CD14-positive monocyte (primary cell): ENCODE measurements around the gene CD180. TPM values are rescaled to one million over a fixed set of nuclear protein-coding genes. Genes with fewer than 3 reads are reported as not detected.
A peak's percentile ranks its signal among the peaks of the same experiment; 100 is the strongest.

Experiments
- DNase-seq, 3 donors: peaks; one replicate each; pipeline ENCODE4 v3.0.0-alpha.2; 2011 to 2022
- H2AFZ ChIP-seq: 2 replicates; pipeline ENCODE4 v1.6.0; 2012; ENCODE audit warnings: mild to moderate bottlenecking, low read depth, low read length, inconsistent platforms; ENCODE audit not compliant: insufficient read depth, poor library complexity, severe bottlenecking
- H3K27ac ChIP-seq, 2 donors: 1 replicate in 1 of 2; 2 replicates in 1 of 2; pipeline ENCODE4 v1.5.1; 2012 to 2013; ENCODE audit warnings: low read length in 2 of 2, control low read depth in 1 of 2, inconsistent platforms in 1 of 2, low read depth in 1 of 2, mild to moderate bottlenecking in 1 of 2
- H3K27me3 ChIP-seq, 2 donors: one replicate each; pipeline versions ENCODE4 v1.6.0 to v1.6.1; 2011 to 2013; ENCODE audit warnings: low read length in 2 of 2; ENCODE audit not compliant: control insufficient read depth in 2 of 2, insufficient read depth in 2 of 2
- H3K36me3 ChIP-seq, 2 donors: replicated peaks in 1 of 2; 1 replicate in 1 of 2; 2 replicates in 1 of 2; pipeline versions ENCODE4 v1.5.1 to v1.6.1; 2012 to 2013; ENCODE audit warnings: low read length in 2 of 2, control low read depth in 1 of 2, inconsistent platforms in 1 of 2, mild to moderate bottlenecking in 1 of 2; ENCODE audit not compliant: insufficient read depth in 2 of 2, control insufficient read depth in 1 of 2
- H3K4me1 ChIP-seq, 2 donors: 1 replicate in 1 of 2; 2 replicates in 1 of 2; pipeline versions ENCODE4 v1.5.1 to v1.6.1; 2012 to 2013; ENCODE audit warnings: low read length in 2 of 2, control low read depth in 1 of 2, inconsistent platforms in 1 of 2, mild to moderate bottlenecking in 1 of 2, moderate library complexity in 1 of 2; ENCODE audit not compliant: insufficient read depth in 2 of 2, control insufficient read depth in 1 of 2
- H3K4me2 ChIP-seq: replicated peaks from 2 replicates; pipeline ENCODE3; 2012; ENCODE audit warnings: low read length, moderate library complexity, mild to moderate bottlenecking; ENCODE audit not compliant: poor library complexity, severe bottlenecking; ENCODE audit errors: extremely low read depth
- H3K4me3 ChIP-seq, 3 experiments: fragments of 200-600 bp in 1 of 3; sonication (generic) in 1 of 3; replicated peaks in 1 of 3; 1 replicate in 2 of 3; 2 replicates in 1 of 3; pipeline ENCODE4 v1.5.1; 2011 to 2013; ENCODE audit warnings: low read length in 3 of 3, mild to moderate bottlenecking in 3 of 3, control low read depth in 2 of 3, low read depth in 2 of 3, inconsistent platforms in 1 of 3, moderate library complexity in 1 of 3
- H3K79me2 ChIP-seq: 2 replicates; pipeline ENCODE4 v1.6.0; 2012; ENCODE audit warnings: mild to moderate bottlenecking, control low read depth, inconsistent platforms, low read length, moderate library complexity; ENCODE audit not compliant: insufficient read depth
- H3K9ac ChIP-seq: 2 replicates; pipeline ENCODE4 v1.6.0; 2017; ENCODE audit warnings: low read length, mild to moderate bottlenecking; ENCODE audit not compliant: insufficient read depth, poor library complexity, severe bottlenecking
- H3K9me3 ChIP-seq, 2 donors: replicated peaks in 1 of 2; 1 replicate in 1 of 2; 2 replicates in 1 of 2; pipeline versions ENCODE4 v1.5.1 to v1.6.1; 2012 to 2013; ENCODE audit warnings: low read length in 2 of 2, control low read depth in 1 of 2; ENCODE audit not compliant: control insufficient read depth in 1 of 2, insufficient read depth in 1 of 2
- H4K20me1 ChIP-seq: 2 replicates; pipeline ENCODE4 v1.6.0; 2012; ENCODE audit warnings: mild to moderate bottlenecking, low read length, control low read depth, moderate library complexity; ENCODE audit not compliant: insufficient read depth
- H3K27ac Mint-ChIP-seq, 7 donors: one replicate each; pipeline ENCODE4 v1.8.0; 2020; ENCODE audit warnings: mild to moderate bottlenecking in 7 of 7, mixed read lengths in 7 of 7, moderate library complexity in 6 of 7, inconsistent platforms in 2 of 7
- H3K27me3 Mint-ChIP-seq, 3 donors: one replicate each; pipeline ENCODE4 v1.8.0; 2021 to 2022; ENCODE audit warnings: low read depth in 3 of 3, mild to moderate bottlenecking in 3 of 3, mixed read lengths in 3 of 3, moderate library complexity in 3 of 3, inconsistent platforms in 1 of 3
- H3K36me3 Mint-ChIP-seq, 2 donors: one replicate each; pipeline ENCODE4 v1.8.0; 2020; ENCODE audit warnings: mixed read lengths in 2 of 2, inconsistent platforms in 1 of 2, mild to moderate bottlenecking in 1 of 2
- H3K4me1 Mint-ChIP-seq: one replicate; pipeline ENCODE4 v1.8.0; 2020; ENCODE audit warnings: mild to moderate bottlenecking, mixed read lengths
- H3K4me3 Mint-ChIP-seq, 2 donors: one replicate each; pipeline ENCODE4 v1.8.0; 2020; ENCODE audit warnings: mild to moderate bottlenecking in 2 of 2, mixed read lengths in 2 of 2, moderate library complexity in 1 of 2
- H3K9me3 Mint-ChIP-seq, 7 donors: one replicate each; pipeline ENCODE4 v1.8.0; 2020 to 2022; ENCODE audit warnings: mixed read lengths in 7 of 7, mild to moderate bottlenecking in 6 of 7, moderate library complexity in 6 of 7, inconsistent platforms in 2 of 7
- CTCF ChIP-seq: fragments of 200-600 bp; IDR thresholded peaks from one replicate; pipeline ENCODE4 v1.8.0; 2022; ENCODE audit warnings: antibody characterized with exemption, mild to moderate bottlenecking
- WGBS: methylation state at CpG from one replicate; pipeline ENCODE4 v1.1.5; 2013; ENCODE audit warnings: missing lambda C conversion rate; ENCODE audit not compliant: insufficient coverage; 5-methylcytosine and 5-hydroxymethylcytosine counted together
- intact Hi-C, 2 donors: fragments of 100-400 bp; cut with micrococcal nuclease; formaldehyde crosslinking; loops; one replicate each; pipeline versions ENCODE4 v1.15.0 to v1.15.1; 2023
- polyA plus RNA-seq, 3 donors: library from polyadenylated mRNA; depleted of rRNA in 1 of 3; unstranded in 2 of 3; stranded (reverse) in 1 of 3; fragments of 300-500 nt in 2 of 3; fragments of >200 nt in 1 of 3; fragmentation: Illumina TruSeq in 2 of 3; gene quantifications; 1 replicate in 2 of 3; 2 replicates in 1 of 3; pipeline ENCODE4 v1.2.3, GENCODE V29; 2012 to 2021

The CD180 gene
- polyA plus RNA-seq, 3 donors = 6.1 to 22.0 (median 11.7) TPM

GRCh38 chr5:67195406-67196275, 958 bp downstream of the CD180 start:
- 78% methylated on average over 5 of the region's 7 CpGs for WGBS
- H3K36me3 Mint-ChIP-seq = peaks cover 16 to 29% of the 10 kb centered on the region in 2 donors
- Histone ChIP-seq H3K4me2 (peak overlapping the region; percentile 64), H4K20me1 (no peaks in the 10 kb centered on the region), H3K9ac (peak overlapping the region; percentile 42), H3K27ac (peak overlapping the region; percentile 90 to 93), H3K4me1 (peaks cover 87 to 98% of the 10 kb centered on the region in 2 donors), H3K9me3 (no peaks in the 10 kb centered on the region), H3K4me3 (peak overlapping the region; percentile 32 to 73 (median 37)), H3K27me3 (no peaks in the 10 kb centered on the region), H3K79me2 (peaks cover 67% of the 10 kb centered on the region), H2AFZ (peak overlapping the region; percentile 4), H3K36me3 (no peaks in the 10 kb centered on the region)
- peak overlapping the region; percentile 59 to 91 for H3K4me3 Mint-ChIP-seq
- DNase-seq = peak in 2 of 3 donors; percentile 27 to 30
- no peaks in the 10 kb centered on the region for H3K27me3 Mint-ChIP-seq
- no peak for TF ChIP-seq CTCF
- peaks cover 88% of the 10 kb centered on the region for H3K4me1 Mint-ChIP-seq
- H3K9me3 Mint-ChIP-seq = peaks cover 0 to 6% (median 3%) of the 10 kb centered on the region in 7 donors
- peak overlapping the region; percentile 96 to 99 (median 97) for H3K27ac Mint-ChIP-seq
- intact Hi-C loops = no loop called here

- intact Hi-C loops = no loop called here
- H3K4me3 ChIP-seq = peak overlapping the region; percentile 32 to 73 (median 37)
- H3K4me3 Mint-ChIP-seq = peak overlapping the region; percentile 59 to 91
- H3K9me3 ChIP-seq = no peaks in the 10 kb centered on the region
- H3K9me3 Mint-ChIP-seq = peaks cover 0 to 6% (median 3%) of the 10 kb centered on the region in 7 donors
- H3K36me3 Mint-ChIP-seq = peaks cover 27 to 38% of the 10 kb centered on the region in 2 donors
- WGBS = no CpG with 5 or more reads among the region's 3 CpGs
- H3K36me3 ChIP-seq = no peaks in the 10 kb centered on the region
- H3K4me1 Mint-ChIP-seq = peaks cover 93% of the 10 kb centered on the region
- no peaks in the 10 kb centered on the region for H4K20me1 ChIP-seq
- no peaks in the 10 kb centered on the region for H3K27me3 Mint-ChIP-seq
- H3K4me2 ChIP-seq = peak overlapping the region; percentile 64
- H3K9ac ChIP-seq = peak overlapping the region; percentile 56
- no peaks in the 10 kb centered on the region for H3K27me3 ChIP-seq
- H3K27ac Mint-ChIP-seq = peak overlapping the region; percentile 96 to 99 (median 97)
- H3K4me1 ChIP-seq = peaks cover 91 to 100% of the 10 kb centered on the region in 2 donors
- peak overlapping the region; percentile 90 to 93 for H3K27ac ChIP-seq
- TF ChIP-seq CTCF = no peak
- DNase-seq = peak; percentile 63 to 86 (median 76)
- peaks cover 82% of the 10 kb centered on the region for H3K79me2 ChIP-seq
- no peak overlapping the region for H2AFZ ChIP-seq
These were observed 2.4 kb downstream of the CD180 start for GRCh38 chr5:67194166-67194565.
